ENCODE results near the gene SPATS2.
"Not testable (repeated sequence)": the region's sequence is repeated elsewhere in the genome, so short reads cannot be mapped to it uniquely, and the experiment has no call there.

Gene SPATS2

GRCh38 chr12:49367381-49368239 lies at the start of gene SPATS2:
Gene SPATS2, plus strand, starts transcription at chr12:49367462. Its CDS starts 93,551 bp downstream, at chr12:49461013.
- DNase-seq (ENCODE audit: low read depth): no peak

- not testable (repeated sequence) for DNase-seq (ENCODE audit: low read depth)
Measured at GRCh38 chr12:49320411-49321103, 46.7 kb upstream of the SPATS2 start.

GRCh38 chr12:49322367-49322707 lies 44.9 kb upstream of the SPATS2 start:
- DNase-seq (ENCODE audit: low read depth): no peak

- DNase-seq (ENCODE audit: low read depth): peak; percentile 92
Measured at GRCh38 chr12:49322708-49323523, 44.3 kb upstream of the SPATS2 start, which contains the start of gene TROAP. Gene TROAP, plus strand, starts transcription at chr12:49323255. Its CDS starts 354 bp downstream, at chr12:49323609.

GRCh38 chr12:49323524-49324097 lies 43.7 kb upstream of the SPATS2 start:
- no peak for DNase-seq (ENCODE audit: low read depth)

GRCh38 chr12:49325606-49326005 lies 41.7 kb upstream of the SPATS2 start:
- DNase-seq (ENCODE audit: low read depth): no peak

- no peak for DNase-seq (ENCODE audit: low read depth)
Measured at GRCh38 chr12:49327368-49327767, 39.9 kb upstream of the SPATS2 start.

- DNase-seq (ENCODE audit: low read depth): no peak
Measured at GRCh38 chr12:49327887-49328286, 39.4 kb upstream of the SPATS2 start.

- DNase-seq (ENCODE audit: low read depth): no peak
Measured at GRCh38 chr12:49328816-49329215, 38.4 kb upstream of the SPATS2 start.

GRCh38 chr12:49330032-49330619 lies 37.1 kb upstream of the SPATS2 start:
- no peak for DNase-seq (ENCODE audit: low read depth)

GRCh38 chr12:49330631-49331379 lies 36.5 kb upstream of the SPATS2 start:
- no peak for DNase-seq (ENCODE audit: low read depth)

GRCh38 chr12:49331380-49332222 lies 35.7 kb upstream of the SPATS2 start:
- no peak for DNase-seq (ENCODE audit: low read depth)

GRCh38 chr12:49332441-49332861 lies 34.8 kb upstream of the SPATS2 start:
- DNase-seq (ENCODE audit: low read depth): no peak

GRCh38 chr12:49332891-49333371 lies 34.3 kb upstream of the SPATS2 start:
- DNase-seq (ENCODE audit: low read depth): no peak

- not testable (repeated sequence) for DNase-seq (ENCODE audit: low read depth)
Measured at GRCh38 chr12:49333778-49334177, 33.5 kb upstream of the SPATS2 start.

- DNase-seq (ENCODE audit: low read depth): no peak
Measured at GRCh38 chr12:49334226-49334625, 33.0 kb upstream of the SPATS2 start.

- DNase-seq (ENCODE audit: low read depth): no peak
Measured at GRCh38 chr12:49334681-49335080, 32.6 kb upstream of the SPATS2 start.

- no peak for DNase-seq (ENCODE audit: low read depth)
Measured at GRCh38 chr12:49335118-49335954, 31.9 kb upstream of the SPATS2 start.
